GM12874 (cell line): Measurements from ENCODE around the gene AQP11.

ENCODE experiments used
- TF ChIP-seq, protein P1 (sequence below): IDR thresholded peaks from 2 replicates; pipeline ENCODE4 v1.5.1; 2011; ENCODE audit warnings: low read depth, mild to moderate bottlenecking, control low read depth, low read length, moderate library complexity; ENCODE audit not compliant: insufficient read depth

The AQP11 gene

GRCh38 chr11:77656362-77656761 is 66.6 kb downstream of the AQP11 start:
- TF ChIP-seq, protein P1, sequence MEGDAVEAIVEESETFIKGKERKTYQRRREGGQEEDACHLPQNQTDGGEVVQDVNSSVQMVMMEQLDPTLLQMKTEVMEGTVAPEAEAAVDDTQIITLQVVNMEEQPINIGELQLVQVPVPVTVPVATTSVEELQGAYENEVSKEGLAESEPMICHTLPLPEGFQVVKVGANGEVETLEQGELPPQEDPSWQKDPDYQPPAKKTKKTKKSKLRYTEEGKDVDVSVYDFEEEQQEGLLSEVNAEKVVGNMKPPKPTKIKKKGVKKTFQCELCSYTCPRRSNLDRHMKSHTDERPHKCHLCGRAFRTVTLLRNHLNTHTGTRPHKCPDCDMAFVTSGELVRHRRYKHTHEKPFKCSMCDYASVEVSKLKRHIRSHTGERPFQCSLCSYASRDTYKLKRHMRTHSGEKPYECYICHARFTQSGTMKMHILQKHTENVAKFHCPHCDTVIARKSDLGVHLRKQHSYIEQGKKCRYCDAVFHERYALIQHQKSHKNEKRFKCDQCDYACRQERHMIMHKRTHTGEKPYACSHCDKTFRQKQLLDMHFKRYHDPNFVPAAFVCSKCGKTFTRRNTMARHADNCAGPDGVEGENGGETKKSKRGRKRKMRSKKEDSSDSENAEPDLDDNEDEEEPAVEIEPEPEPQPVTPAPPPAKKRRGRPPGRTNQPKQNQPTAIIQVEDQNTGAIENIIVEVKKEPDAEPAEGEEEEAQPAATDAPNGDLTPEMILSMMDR, result no peak

GRCh38 chr11:77658213-77659013 is 68.7 kb downstream of the AQP11 start:
- TF ChIP-seq, protein P1, result no peak
